ENCODE measurements around the gene GRIA4.

GRIA4 gene

GRCh38 chr11:106014035-106014434 lies 404.2 kb downstream of the GRIA4 start:
- no peak for DNase-seq

DNA sequence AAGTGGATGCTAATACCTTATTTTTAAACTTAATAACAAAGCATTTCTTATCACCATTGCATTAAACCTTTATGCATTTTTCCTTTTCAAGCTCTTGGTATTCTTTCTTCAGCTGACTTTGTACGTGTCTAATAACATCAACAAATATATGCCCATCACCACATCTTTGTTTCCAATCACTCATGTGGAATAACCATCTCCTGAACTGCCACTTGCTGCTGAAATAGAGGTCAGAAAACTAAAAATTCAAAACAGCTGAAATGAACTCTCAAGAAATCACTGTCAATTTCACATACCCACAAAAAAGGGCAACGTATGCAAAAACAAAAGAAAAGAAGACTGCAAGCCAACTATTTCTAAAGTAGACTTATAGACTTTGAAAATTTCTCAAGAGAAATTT lies 404.7 kb downstream of the GRIA4 start:
- DNase-seq: no peak

DNA sequence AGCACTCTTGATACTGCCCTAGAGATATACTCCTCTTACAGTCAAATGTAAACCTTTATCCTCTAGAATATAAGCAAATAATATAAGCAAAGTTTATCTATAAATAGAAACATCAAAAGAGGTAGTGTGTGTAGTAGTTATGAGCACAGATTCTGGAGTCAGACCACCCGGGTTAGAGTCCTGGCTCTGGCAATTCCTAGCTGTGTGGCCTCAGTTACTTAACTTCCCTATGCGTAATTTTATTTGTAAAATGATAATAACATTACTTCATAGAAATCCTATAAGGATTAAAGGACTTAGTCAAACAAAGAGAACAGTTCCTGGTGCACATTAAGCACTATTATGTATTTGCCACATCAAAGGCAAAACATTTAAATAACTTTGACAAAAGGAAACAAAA lies 405.2 kb downstream of the GRIA4 start:
- DNase-seq: no peak

GRCh38 chr11:106017093-106017492 lies 407.2 kb downstream of the GRIA4 start:
- no peak for DNase-seq

DNA sequence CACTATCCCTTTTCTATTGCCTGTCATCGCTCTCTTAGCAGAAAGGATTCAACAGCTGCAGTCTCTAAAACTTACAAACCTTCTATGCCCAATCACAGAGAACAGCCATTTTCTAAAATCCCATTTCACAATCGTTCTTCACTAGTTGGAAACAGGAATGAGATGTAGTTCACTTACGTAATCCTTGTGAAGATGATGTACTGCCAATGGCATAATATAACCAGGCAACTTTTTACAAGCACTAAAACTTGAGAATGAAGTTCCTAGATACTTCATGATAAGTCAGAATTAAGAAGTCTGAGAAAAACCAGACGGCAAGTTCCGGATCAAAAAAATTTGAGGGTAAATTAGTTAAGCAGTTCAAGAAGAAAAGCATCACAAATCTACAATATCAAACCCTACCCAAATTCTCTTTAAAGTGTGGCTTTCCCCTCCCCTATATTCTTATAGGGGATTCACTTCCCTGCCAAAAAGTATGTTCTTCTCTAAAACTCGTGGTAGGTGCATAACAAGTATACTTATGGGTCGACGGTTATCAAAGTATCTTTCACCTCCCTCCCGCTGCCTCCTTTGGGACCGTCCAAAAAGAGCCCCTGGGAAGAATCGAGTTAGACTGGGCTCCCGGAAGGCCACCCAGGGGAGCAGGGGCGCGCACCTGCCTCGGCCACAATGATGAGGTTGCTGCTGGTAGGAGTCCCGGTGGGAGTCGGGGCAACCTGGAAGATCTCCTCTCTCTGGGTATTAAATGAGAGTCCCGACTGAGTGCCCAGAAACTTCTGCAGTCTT lies 411.5 kb downstream of the GRIA4 start:
- no peak for DNase-seq

GRCh38 chr11:106021967-106022794 lies 412.3 kb downstream of the GRIA4 start, which contains the start of gene MSANTD4:
MSANTD4 (minus strand) TSS chr11:106022240; CDS start chr11:106010917, 11,323 bp downstream.
- DNase-seq: peak; percentile 97 to 98

- DNase-seq: peak in 1 of 2 experiments; percentile 3
Measured at GRCh38 chr11:106022795-106023275, 413.0 kb downstream of the GRIA4 start.

- no peak for DNase-seq
Measured at GRCh38 chr11:106030609-106031008, 420.7 kb downstream of the GRIA4 start.

GRCh38 chr11:106031202-106031810 lies 421.4 kb downstream of the GRIA4 start:
- no peak for DNase-seq
